Transverse colon (tissue), 4 donors: ENCODE measurements around the gene VWA5B1. TPM values are rescaled to one million over a fixed set of nuclear protein-coding genes. Genes with fewer than 3 reads are reported as not detected.

Source experiments
- DNase-seq: peaks from one replicate; pipeline ENCODE4 v3.0.0-alpha.2; 2019
- H3K27ac ChIP-seq, 4 donors: fragments of 200-600 bp; sonication (generic); 2 replicates each; pipeline ENCODE4 v1.5.1; 2016 to 2018; ENCODE audit warnings: inconsistent platforms in 4 of 4
- H3K27me3 ChIP-seq: fragments of 200-600 bp; sonication (generic); 2 replicates; pipeline ENCODE4 v1.5.1; 2017; ENCODE audit warnings: inconsistent platforms
- H3K36me3 ChIP-seq, 4 donors: fragments of 200-600 bp; sonication (generic); 2 replicates each; pipeline ENCODE4 v1.5.1; 2017 to 2019; ENCODE audit warnings: inconsistent platforms in 4 of 4
- H3K4me1 ChIP-seq, 4 donors: fragments of 200-600 bp; sonication (generic); 2 replicates each; pipeline ENCODE4 v1.5.1; 2017 to 2020; ENCODE audit warnings: inconsistent platforms in 4 of 4
- H3K4me3 ChIP-seq, 4 donors: fragments of 200-600 bp; sonication (generic); 1 replicate in 1 of 4; 2 replicates in 3 of 4; pipeline versions ENCODE4 v1.5.1 to v1.6.1; 2017 to 2019; ENCODE audit warnings: inconsistent platforms in 4 of 4
- H3K9me3 ChIP-seq, 2 donors: fragments of 200-600 bp; sonication (generic); 2 replicates each; pipeline ENCODE4 v1.5.1; 2017 to 2019; ENCODE audit warnings: inconsistent platforms in 2 of 2
- EP300 ChIP-seq: sonication (generic); formaldehyde crosslinking; IDR thresholded peaks from one replicate; pipeline ENCODE4 v1.6.1; 2017; ENCODE audit warnings: antibody characterized with exemption, low read depth
- POLR2A ChIP-seq: fragments of 450-650 bp; IDR thresholded peaks from one replicate; pipeline ENCODE4 v1.6.1; 2016; ENCODE audit warnings: antibody characterized with exemption, mild to moderate bottlenecking, moderate library complexity
- POLR2AphosphoS5 ChIP-seq, 3 donors: sonication (generic); formaldehyde crosslinking; IDR thresholded peaks; one replicate each; pipeline ENCODE4 v1.6.1; 2016; ENCODE audit warnings: antibody characterized with exemption in 3 of 3
- WGBS, 2 donors: methylation state at CpG; one replicate each; pipeline ENCODE4 v1.1.5; 2018; ENCODE audit warnings: low coverage in 1 of 2; 5-methylcytosine and 5-hydroxymethylcytosine counted together
- in situ Hi-C, 4 donors: fragments of 200-750 bp; cut with MboI; loops; one replicate each; pipeline versions ENCODE4 v1.15.0 to v1.15.1; 2017; ENCODE audit warnings: low sequenced_read_pairs in 3 of 4, low pct_ligation_motif_present in 1 of 4, low pct_unique_long_range_greater_than_20kb in 1 of 4
- intact Hi-C: fragments of 100-400 bp; cut with DNase I; formaldehyde crosslinking; loops from one replicate; pipeline ENCODE4 v1.15.1; 2023; ENCODE audit warnings: low total_unique reads
- total RNA-seq, 4 donors: library from RNA; depleted of rRNA; stranded (reverse); fragments of >200 nt; gene quantifications; one replicate each; pipeline ENCODE4 v1.1.0, GENCODE V29; 2016
- TF ChIP-seq, protein P1 (sequence below), 5 experiments: fragments of 200-600 bp in 3 of 5; fragments of 450-650 bp in 2 of 5; sonication (generic) in 3 of 5; IDR thresholded peaks; 1 replicate in 2 of 5; 2 replicates in 3 of 5; pipeline ENCODE4 v1.5.1; 2016 to 2017; ENCODE audit warnings: antibody characterized with exemption in 5 of 5, inconsistent platforms in 3 of 5, mild to moderate bottlenecking in 2 of 5, moderate library complexity in 1 of 5

VWA5B1 gene
- total RNA-seq, 4 donors from 2014 or later = not detected

- TF ChIP-seq POLR2AphosphoS5 (IDR thresholded peaks at IDR 0.05) = no peak
- in situ Hi-C loops (no loop called here), intact Hi-C loops (no loop called here)
- DNase-seq = no peak
- H3K4me3 ChIP-seq = no peak overlapping the region
- H3K36me3 ChIP-seq = no peaks in the 10 kb centered on the region
- peaks cover 0 to 20% (median 4%) of the 10 kb centered on the region in 4 donors for H3K4me1 ChIP-seq
- H3K9me3 ChIP-seq = no peaks in the 10 kb centered on the region
- H3K27me3 ChIP-seq = no peaks in the 10 kb centered on the region
- WGBS, 2 donors = 42% methylated on average over 3 of the region's 3 CpGs; no CpG with 5 or more reads in 1 of the 2 donors
- H3K27ac ChIP-seq = no peak overlapping the region
Measured at GRCh38 chr1:20325407-20325843, 34.8 kb downstream of the VWA5B1 start.

GRCh38 chr1:20325844-20326420, 35.3 kb downstream of the VWA5B1 start:
- WGBS, 2 donors = 27 to 31% methylated on average over 2 to 3 of the region's 3 CpGs
- H3K36me3 ChIP-seq = no peaks in the 10 kb centered on the region
- TF ChIP-seq POLR2A = no peak
- TF ChIP-seq POLR2AphosphoS5 (IDR thresholded peaks at IDR 0.05) = no peak
- TF ChIP-seq, protein P1, sequence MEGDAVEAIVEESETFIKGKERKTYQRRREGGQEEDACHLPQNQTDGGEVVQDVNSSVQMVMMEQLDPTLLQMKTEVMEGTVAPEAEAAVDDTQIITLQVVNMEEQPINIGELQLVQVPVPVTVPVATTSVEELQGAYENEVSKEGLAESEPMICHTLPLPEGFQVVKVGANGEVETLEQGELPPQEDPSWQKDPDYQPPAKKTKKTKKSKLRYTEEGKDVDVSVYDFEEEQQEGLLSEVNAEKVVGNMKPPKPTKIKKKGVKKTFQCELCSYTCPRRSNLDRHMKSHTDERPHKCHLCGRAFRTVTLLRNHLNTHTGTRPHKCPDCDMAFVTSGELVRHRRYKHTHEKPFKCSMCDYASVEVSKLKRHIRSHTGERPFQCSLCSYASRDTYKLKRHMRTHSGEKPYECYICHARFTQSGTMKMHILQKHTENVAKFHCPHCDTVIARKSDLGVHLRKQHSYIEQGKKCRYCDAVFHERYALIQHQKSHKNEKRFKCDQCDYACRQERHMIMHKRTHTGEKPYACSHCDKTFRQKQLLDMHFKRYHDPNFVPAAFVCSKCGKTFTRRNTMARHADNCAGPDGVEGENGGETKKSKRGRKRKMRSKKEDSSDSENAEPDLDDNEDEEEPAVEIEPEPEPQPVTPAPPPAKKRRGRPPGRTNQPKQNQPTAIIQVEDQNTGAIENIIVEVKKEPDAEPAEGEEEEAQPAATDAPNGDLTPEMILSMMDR (IDR thresholded peaks at IDR 0.05) = no peak
- no peak for TF ChIP-seq EP300
- H3K27ac ChIP-seq = no peak overlapping the region
- no peaks in the 10 kb centered on the region for H3K27me3 ChIP-seq
- intact Hi-C loops (no loop called here), in situ Hi-C loops (no loop called here)
- H3K9me3 ChIP-seq = no peaks in the 10 kb centered on the region
- peaks cover 0 to 20% (median 4%) of the 10 kb centered on the region in 4 donors for H3K4me1 ChIP-seq
- no peak for DNase-seq
- H3K4me3 ChIP-seq = no peak overlapping the region

DNA sequence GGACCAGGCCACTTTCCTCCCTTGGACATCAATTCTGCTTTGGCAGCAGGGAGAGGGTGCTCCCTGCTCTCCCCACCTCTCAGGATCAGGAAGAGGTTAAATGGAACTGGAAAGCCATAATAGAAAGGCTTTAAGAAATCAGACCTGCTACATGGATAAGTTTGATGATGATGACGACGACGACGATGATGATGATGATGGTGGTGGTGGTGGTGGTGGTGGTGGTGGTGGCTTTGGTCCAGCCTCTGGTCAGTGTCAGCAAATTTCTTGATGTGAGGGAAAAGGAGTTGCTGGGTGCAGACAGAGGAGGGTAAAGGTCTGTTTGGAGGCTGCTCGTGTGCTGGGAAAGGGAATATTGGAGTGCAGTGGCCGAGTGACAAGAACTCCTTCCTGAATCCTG, 36.8 kb downstream of the VWA5B1 start:
- no peaks in the 10 kb centered on the region for H3K27me3 ChIP-seq
- TF ChIP-seq, protein P1 (IDR thresholded peaks at IDR 0.05) = no peak
- H3K36me3 ChIP-seq = no peaks in the 10 kb centered on the region
- intact Hi-C loops (no loop called here), in situ Hi-C loops (no loop called here)
- H3K4me1 ChIP-seq = peaks cover 0 to 16% (median 4%) of the 10 kb centered on the region in 4 donors
- no peak overlapping the region for H3K27ac ChIP-seq
- no peak overlapping the region for H3K4me3 ChIP-seq
- H3K9me3 ChIP-seq = no peaks in the 10 kb centered on the region
- DNase-seq = no peak
- WGBS, 2 donors = 77 to 80% methylated on average over 2 to 6 of the region's 6 CpGs

- H3K27me3 ChIP-seq = no peaks in the 10 kb centered on the region
- no peak overlapping the region for H3K4me3 ChIP-seq
- intact Hi-C loops = no loop called here
- H3K27ac ChIP-seq = no peak overlapping the region
- H3K4me1 ChIP-seq = peaks cover 0 to 16% (median 4%) of the 10 kb centered on the region in 4 donors
- no peaks in the 10 kb centered on the region for H3K9me3 ChIP-seq
- no peaks in the 10 kb centered on the region for H3K36me3 ChIP-seq
- no peak for DNase-seq
- TF ChIP-seq POLR2A = no peak
- TF ChIP-seq, protein P1 (IDR thresholded peaks at IDR 0.05) = no peak
- no peak for TF ChIP-seq EP300
- no peak for TF ChIP-seq POLR2AphosphoS5 (IDR thresholded peaks at IDR 0.05)
- 77 to 80% methylated on average over 1 to 7 of the region's 7 CpGs for WGBS, 2 donors
- in situ Hi-C loops = no loop called here
Measured at GRCh38 chr1:20328201-20328600, 37.5 kb downstream of the VWA5B1 start.
